Measurements from ENCODE around the gene RAB3IP. TPM values are rescaled to one million over a fixed set of nuclear protein-coding genes. Genes with fewer than 3 reads are reported as not detected.

Gene RAB3IP
- total RNA-seq, 1 donor from 2014 or later = 18.2 TPM

GRCh38 chr12:69712826-69713225 is 25.8 kb upstream of the RAB3IP start:
- no peaks in the 10 kb centered on the region for H3K4me1 Mint-ChIP-seq (ENCODE audit: low read depth, unreplicated experiment)
- TF ChIP-seq, protein P1, sequence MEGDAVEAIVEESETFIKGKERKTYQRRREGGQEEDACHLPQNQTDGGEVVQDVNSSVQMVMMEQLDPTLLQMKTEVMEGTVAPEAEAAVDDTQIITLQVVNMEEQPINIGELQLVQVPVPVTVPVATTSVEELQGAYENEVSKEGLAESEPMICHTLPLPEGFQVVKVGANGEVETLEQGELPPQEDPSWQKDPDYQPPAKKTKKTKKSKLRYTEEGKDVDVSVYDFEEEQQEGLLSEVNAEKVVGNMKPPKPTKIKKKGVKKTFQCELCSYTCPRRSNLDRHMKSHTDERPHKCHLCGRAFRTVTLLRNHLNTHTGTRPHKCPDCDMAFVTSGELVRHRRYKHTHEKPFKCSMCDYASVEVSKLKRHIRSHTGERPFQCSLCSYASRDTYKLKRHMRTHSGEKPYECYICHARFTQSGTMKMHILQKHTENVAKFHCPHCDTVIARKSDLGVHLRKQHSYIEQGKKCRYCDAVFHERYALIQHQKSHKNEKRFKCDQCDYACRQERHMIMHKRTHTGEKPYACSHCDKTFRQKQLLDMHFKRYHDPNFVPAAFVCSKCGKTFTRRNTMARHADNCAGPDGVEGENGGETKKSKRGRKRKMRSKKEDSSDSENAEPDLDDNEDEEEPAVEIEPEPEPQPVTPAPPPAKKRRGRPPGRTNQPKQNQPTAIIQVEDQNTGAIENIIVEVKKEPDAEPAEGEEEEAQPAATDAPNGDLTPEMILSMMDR (IDR thresholded peaks at IDR 0.05; ENCODE audit: partially characterized antibody, unreplicated experiment) = no peak
- peaks cover 2% of the 10 kb centered on the region for H3K9me3 Mint-ChIP-seq (ENCODE audit: unreplicated experiment)
- no peak overlapping the region for H3K27ac Mint-ChIP-seq (ENCODE audit: unreplicated experiment)
- DNase-seq = no peak
- H3K27me3 Mint-ChIP-seq (ENCODE audit: unreplicated experiment) = no peaks in the 10 kb centered on the region
- H3K4me3 Mint-ChIP-seq (ENCODE audit: unreplicated experiment) = no peak overlapping the region
- H3K36me3 Mint-ChIP-seq (ENCODE audit: unreplicated experiment) = no peaks in the 10 kb centered on the region

GRCh38 chr12:69714542-69714941 is 24.1 kb upstream of the RAB3IP start:
- no peak overlapping the region for H3K27ac Mint-ChIP-seq (ENCODE audit: unreplicated experiment)
- H3K4me1 Mint-ChIP-seq (ENCODE audit: low read depth, unreplicated experiment) = peaks cover 6% of the 10 kb centered on the region
- H3K27me3 Mint-ChIP-seq (ENCODE audit: unreplicated experiment) = no peaks in the 10 kb centered on the region
- TF ChIP-seq, protein P1 (IDR thresholded peaks at IDR 0.05; ENCODE audit: partially characterized antibody, unreplicated experiment) = no peak
- no peaks in the 10 kb centered on the region for H3K36me3 Mint-ChIP-seq (ENCODE audit: unreplicated experiment)
- no peaks in the 10 kb centered on the region for H3K9me3 Mint-ChIP-seq (ENCODE audit: unreplicated experiment)
- H3K4me3 Mint-ChIP-seq (ENCODE audit: unreplicated experiment) = no peak overlapping the region
- no peak for DNase-seq

DNA sequence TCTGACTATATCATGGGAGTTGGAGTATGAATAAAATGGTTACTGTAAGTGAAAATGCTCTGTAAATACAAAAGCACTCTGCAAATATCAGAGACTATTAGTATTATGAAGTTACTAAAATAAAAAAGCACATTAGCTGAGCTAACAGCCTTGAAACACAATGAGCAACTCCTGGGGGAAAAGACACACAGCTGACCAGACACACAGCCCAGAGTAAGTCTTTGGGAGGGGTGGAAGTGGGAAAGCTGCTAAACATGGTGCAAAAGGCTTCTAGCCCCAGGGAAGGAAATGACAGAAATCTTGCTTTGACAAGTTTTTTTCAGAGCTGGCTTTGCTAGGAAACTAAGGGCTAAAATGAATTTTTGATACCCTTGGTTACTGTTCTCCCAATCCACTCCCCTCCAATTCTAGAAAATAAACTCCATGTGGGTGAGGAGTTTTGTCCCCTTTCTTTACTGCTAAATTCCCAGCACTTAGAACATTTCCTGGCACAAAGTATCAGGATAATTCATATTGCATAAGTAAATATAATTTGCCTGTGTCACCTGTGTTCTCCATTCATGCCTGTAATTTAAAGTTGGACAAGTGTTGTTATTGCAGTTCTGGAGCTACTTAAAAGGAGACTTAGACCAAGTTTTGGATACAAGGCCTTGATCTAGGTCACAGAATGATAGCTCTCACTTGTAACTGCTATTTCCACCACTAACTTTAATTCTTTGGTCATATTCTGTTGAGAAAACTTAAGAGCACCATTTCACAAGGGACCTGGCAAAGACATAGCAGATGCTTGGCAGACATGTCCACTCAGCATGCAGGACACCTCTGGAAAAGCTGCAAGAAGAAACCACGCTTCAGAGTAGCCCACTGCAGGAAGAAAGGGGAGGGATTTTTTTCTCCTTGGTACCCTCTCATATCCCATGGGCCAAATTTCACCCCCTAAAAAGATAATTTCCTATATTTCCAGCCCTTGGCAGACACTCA is 19.0 kb upstream of the RAB3IP start:
- no peaks in the 10 kb centered on the region for H3K27me3 Mint-ChIP-seq (ENCODE audit: unreplicated experiment)
- TF ChIP-seq, protein P1 (IDR thresholded peaks at IDR 0.05; ENCODE audit: partially characterized antibody, unreplicated experiment) = no peak
- H3K4me3 Mint-ChIP-seq (ENCODE audit: unreplicated experiment) = peak overlapping the region; percentile 28
- H3K27ac Mint-ChIP-seq (ENCODE audit: unreplicated experiment) = peak overlapping the region; percentile 6
- no peaks in the 10 kb centered on the region for H3K9me3 Mint-ChIP-seq (ENCODE audit: unreplicated experiment)
- H3K36me3 Mint-ChIP-seq (ENCODE audit: unreplicated experiment) = no peaks in the 10 kb centered on the region
- H3K4me1 Mint-ChIP-seq (ENCODE audit: low read depth, unreplicated experiment) = peaks cover 13% of the 10 kb centered on the region
- no peak for DNase-seq

GRCh38 chr12:69720750-69721149 is 17.9 kb upstream of the RAB3IP start:
- TF ChIP-seq, protein P1 (IDR thresholded peaks at IDR 0.05; ENCODE audit: partially characterized antibody, unreplicated experiment) = no peak
- no peak for DNase-seq
- Mint-ChIP-seq H3K9me3 (ENCODE audit: unreplicated experiment) (no peaks in the 10 kb centered on the region), H3K27me3 (ENCODE audit: unreplicated experiment) (no peaks in the 10 kb centered on the region), H3K4me3 (ENCODE audit: unreplicated experiment) (no peak overlapping the region), H3K4me1 (ENCODE audit: low read depth, unreplicated experiment) (peaks cover 13% of the 10 kb centered on the region), H3K36me3 (ENCODE audit: unreplicated experiment) (no peaks in the 10 kb centered on the region), H3K27ac (ENCODE audit: unreplicated experiment) (peak overlapping the region; percentile 7)

- H3K27ac Mint-ChIP-seq (ENCODE audit: unreplicated experiment) = no peak overlapping the region
- no peaks in the 10 kb centered on the region for H3K36me3 Mint-ChIP-seq (ENCODE audit: unreplicated experiment)
- H3K9me3 Mint-ChIP-seq (ENCODE audit: unreplicated experiment) = peaks cover 4% of the 10 kb centered on the region
- no peaks in the 10 kb centered on the region for H3K27me3 Mint-ChIP-seq (ENCODE audit: unreplicated experiment)
- DNase-seq = no peak
- H3K4me1 Mint-ChIP-seq (ENCODE audit: low read depth, unreplicated experiment) = no peaks in the 10 kb centered on the region
- no peak overlapping the region for H3K4me3 Mint-ChIP-seq (ENCODE audit: unreplicated experiment)
- TF ChIP-seq, protein P1 (IDR thresholded peaks at IDR 0.05; ENCODE audit: partially characterized antibody, unreplicated experiment) = no peak
These were observed 11.7 kb upstream of the RAB3IP start for GRCh38 chr12:69726922-69727321.
